HG02938 (cell line): ENCODE measurements around the gene TNS3.

Experiments
- ATAC-seq: cut with Tn5 transposase; IDR thresholded peaks from one replicate; pipeline ENCODE4 v1.9.1; 2021; ENCODE audit warnings: mild to moderate bottlenecking, moderate library complexity; ENCODE audit not compliant: unreplicated experiment

The TNS3 gene

DNA sequence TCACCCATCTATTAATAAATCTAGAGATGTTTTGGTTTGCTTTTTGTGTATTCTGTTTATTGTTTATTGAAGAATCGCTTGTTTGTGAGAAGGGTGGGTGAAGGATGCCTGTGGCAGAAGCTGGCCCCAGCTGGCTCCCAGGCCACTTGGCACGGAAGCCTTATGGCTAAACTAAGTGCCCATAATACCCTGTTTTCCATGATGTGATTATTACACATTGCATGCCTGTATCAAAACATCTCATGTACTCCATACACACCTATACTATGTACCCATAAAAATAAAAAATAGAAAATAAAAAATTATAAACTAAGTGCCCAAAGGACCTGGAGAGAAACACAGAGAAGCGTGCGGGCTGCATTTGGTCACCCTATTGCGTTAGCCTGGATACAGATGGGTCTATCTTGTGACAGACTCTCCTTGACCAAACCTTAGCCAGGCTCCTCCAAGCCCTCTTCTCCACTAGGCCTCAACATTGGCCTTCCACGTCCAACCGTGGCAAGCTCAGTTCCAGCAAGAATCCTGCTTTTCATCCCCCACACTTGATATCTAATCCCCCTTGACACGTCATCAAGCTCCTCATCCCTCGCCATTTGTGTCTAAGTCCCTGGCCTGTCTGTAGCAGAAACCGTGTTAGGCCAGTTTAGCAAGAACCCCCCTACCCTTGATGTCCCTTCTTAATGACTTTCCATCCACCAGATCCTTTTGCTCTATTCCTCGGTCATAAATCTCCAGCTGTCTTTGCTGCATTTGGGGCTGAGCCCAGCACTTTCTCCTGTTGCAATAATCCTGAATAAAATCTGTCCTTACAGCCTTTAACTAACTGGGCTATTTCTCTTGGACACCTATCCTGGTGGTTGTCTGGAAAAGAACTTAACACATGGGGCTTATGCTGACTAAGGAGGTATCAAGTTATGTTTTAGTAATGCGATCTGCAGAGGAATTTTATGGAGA is 245.2 kb downstream of the TNS3 start:
- ATAC-seq = no peak

DNA sequence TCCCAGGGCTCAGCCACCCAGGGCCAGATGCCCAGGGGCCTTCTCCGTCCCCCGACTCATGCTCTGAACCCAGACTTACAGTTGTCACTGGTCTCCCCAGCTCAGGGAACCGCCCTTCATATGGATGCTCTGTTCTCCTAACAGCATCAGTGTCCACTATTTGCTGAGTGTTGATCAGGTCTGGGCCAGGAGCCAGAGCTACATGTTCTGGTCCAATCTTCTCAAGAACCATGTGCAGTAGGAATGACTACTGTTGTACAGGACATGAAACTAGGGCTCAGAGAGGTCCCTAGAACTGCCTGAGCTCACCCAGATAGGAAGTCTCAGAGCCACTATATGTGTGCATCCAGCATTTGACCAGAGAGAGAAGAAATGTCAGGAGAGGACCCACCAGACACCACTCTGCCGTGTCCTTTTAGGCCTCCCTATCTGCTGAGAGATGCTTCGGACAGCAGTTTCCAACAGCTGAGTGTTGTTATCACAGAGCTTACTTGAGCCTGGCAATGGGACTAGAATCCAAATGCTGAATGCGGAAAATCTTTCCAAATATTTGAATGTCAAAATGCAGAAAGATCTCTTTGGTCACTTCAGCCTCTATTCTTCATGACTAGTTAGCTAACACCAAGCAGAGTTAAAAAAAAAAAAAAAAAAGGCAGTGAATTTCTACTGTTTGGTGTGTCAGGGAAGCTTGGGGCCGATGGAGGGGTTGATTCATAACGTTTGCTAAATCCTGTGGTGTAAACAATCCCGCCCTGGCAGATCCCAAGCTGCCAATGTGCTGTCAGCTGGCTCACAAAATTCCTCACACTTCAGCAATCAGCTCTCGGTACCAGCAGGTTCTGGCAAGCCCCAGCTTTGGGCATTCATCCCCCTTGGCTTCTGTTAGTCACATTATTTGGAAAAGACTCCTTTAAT is 246.1 kb downstream of the TNS3 start:
- ATAC-seq = no peak

- ATAC-seq = no peak
Observed at GRCh38 chr7:47335071-47335470, 246.8 kb downstream of the TNS3 start.

DNA sequence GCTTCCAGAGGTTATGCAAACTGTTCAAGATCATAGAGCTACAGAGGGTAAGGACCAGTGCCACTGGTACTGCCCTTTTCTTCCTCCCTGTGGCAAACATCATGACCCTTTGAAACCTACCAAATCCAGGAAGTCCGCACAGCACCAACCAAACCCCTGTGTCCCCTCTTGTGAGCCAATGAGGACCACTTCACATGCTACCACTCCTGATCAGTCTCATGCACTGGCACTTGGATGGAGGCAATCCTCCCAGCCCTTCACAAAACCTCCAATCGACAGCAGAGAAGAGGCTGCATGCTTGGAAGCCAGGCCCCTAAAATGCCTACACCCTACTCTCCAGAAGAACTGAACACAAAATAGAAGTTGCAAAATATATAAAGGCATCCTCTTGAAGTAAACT is 248.0 kb downstream of the TNS3 start:
- ATAC-seq = no peak

GRCh38 chr7:47333554-47333887 is 248.4 kb downstream of the TNS3 start:
- ATAC-seq = no peak

GRCh38 chr7:47332681-47333553 is 249.0 kb downstream of the TNS3 start:
- ATAC-seq = no peak

GRCh38 chr7:47332213-47332612 is 249.7 kb downstream of the TNS3 start:
- no peak for ATAC-seq

- ATAC-seq = no peak
Observed at GRCh38 chr7:47331179-47331565, 250.7 kb downstream of the TNS3 start.

DNA sequence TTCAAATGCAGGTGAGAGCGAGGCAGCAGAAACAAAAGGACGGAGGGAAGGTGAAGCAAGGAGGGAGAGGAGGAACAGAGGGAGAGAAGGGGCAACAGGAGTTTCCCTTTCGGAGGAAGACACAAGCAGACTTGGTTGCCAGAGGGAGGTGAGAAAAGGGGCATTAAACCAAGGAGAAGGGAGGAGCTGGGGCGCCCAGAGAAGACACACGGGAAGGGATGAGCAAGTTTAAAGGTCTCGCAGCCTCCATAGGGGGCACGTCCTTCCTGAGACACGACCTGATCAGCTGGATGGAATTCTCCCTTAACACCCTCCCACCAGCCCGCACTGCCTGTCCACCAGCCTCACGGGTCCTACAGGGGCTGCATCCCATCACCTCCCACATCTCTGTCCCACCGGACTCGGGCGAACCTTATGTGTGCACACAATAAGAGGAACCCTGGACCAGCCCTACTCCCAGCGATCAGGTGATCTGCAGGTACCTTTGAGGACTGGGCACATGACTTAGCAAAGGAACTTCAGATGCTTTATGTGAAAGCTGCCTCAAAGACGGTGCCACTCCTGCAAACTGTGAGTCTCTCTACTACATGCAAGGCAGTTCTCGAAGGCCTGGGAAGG is 251.2 kb downstream of the TNS3 start:
- ATAC-seq = no peak

- no peak for ATAC-seq
Observed at GRCh38 chr7:47330026-47330425, 251.9 kb downstream of the TNS3 start.

DNA sequence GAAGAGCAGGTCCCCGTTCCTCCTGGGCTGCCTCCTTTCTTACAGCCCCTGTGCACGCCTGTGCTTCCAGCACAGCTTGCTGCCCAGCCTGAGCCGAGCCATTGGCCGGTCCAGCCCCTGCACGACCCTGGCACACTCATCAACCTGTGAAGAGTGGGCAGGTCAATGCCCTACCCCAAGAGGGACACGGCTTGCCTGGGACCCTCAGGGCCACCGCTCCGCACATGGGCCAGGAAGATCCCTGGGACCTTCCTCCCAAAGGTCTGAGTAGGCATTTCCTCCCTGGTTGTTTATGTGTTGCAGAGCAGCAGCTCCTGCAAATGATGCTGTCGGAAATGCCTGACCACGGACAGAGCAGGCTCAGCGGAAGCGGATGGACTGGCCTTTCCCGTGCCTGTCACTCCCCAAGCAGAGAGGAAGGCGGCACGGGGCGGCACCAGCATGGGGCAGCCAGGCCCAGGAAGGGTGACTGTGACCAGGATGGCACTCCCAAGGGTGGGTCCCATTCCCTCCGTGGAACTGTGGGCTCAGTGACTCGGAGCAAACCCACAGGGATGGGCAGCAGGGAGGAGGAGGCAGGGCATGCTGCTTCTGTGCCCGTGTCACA is 252.5 kb downstream of the TNS3 start:
- ATAC-seq = no peak

- no peak for ATAC-seq
Observed at GRCh38 chr7:47328392-47329319, 253.3 kb downstream of the TNS3 start.

DNA sequence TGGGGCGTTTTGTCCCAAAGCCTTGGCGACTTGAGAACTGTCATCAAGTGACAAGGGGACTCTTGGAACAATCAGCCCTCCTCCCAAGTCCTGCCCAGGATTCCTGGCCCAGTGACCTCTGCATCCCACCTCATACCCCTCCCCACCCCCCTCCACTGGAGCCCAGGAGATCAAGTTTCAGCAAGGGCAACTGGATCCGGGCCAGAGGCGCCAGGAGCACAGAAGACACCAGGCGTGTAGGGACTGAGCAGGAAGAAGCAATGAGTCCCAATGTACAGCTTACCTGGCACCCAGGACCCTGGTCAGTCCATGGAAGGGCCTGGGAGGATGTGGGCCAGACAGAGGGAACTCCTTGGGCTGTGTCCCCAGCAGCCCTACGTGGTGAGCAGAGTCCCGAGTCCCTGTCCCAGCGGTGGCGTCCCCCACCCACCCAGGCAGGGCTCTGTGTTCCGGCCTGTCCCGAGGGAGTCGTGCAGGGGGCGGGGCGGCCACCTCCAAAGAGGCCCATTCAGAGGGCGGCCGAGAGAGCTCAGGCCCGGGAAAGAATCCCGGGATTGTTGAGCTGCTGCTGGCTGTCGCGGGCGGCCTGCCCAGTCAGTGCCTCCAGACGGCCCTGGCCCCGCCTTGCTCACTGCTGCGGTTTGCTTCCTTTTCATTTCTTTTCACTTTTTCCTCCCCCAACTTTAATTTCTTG is 254.1 kb downstream of the TNS3 start:
- ATAC-seq = no peak

DNA sequence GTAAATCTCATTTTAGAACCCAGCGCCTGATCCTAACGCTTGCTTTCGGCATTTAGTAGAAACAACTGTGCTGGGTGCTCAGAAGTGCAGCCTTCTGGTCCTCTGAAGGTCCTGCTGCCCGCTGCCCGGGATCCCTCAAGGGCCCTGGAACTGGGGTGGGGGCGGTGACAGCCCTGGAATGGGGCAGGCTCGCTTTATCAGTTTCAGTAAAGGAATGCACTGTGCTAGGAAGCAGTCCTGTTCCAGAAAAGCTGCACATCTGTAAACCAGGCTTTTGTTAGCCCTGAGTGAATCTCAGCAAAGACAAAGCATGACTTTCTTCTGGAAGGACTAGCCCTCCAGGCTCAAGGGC is 254.6 kb downstream of the TNS3 start:
- ATAC-seq = no peak

DNA sequence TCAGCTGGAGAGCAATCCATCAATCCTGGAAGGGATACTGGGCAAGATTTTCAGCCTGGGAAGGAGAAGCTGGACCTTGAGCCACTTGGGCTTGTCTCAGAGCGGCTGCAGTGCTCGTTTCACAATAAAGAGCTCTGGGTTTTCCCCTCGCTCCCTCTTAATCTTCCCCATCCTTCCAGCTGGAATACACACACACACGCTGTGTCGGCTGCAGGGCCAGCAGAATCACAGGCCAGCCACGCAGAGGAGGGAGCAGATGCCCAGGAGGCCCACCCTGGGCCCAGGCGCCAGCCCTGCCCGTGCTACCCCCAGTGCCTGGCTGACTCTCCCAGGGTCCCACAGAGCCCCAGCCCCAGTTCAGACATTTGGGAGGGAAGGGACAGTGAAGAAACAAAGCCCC is 255.1 kb downstream of the TNS3 start:
- no peak for ATAC-seq

DNA sequence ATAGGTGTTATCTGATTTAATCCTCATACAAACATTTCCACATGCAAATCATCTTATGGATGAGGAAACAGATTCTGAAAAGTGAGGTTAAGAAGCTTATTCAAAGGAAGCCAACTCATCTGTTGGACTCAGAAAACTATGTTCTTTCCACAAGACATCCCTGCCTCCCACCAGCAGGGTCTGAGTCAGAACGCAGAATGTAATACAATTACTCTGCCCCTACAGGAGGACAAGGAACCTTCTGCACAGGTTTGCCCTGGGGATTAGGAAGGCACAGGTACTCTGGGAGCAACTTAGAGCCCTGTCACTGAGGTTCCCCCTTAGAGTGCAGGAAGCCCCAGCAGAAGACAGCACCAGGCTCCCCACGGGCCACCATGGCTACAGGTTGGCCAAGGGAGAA is 255.7 kb downstream of the TNS3 start:
- ATAC-seq = no peak

DNA sequence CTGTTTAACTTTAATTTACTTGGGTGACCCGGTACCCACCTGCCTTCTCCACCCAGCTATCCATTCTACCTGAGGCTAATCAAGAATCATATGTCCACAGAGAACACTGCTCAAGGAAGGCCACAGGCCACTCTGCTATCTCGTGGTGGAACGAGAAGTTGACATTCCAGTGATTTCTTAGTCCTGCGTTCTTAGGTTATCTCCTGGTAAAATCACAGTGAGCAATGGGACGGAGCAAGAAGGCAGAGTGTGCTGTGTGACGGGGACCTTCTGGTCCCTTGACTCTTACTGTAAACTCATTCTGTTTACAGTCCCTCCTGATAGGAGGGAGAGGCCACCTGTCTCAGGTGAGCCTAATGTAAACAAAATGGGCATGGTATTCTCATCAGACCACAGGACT is 256.6 kb downstream of the TNS3 start:
- ATAC-seq = no peak

GRCh38 chr7:47323904-47324303 is 258.0 kb downstream of the TNS3 start:
- ATAC-seq = no peak

DNA sequence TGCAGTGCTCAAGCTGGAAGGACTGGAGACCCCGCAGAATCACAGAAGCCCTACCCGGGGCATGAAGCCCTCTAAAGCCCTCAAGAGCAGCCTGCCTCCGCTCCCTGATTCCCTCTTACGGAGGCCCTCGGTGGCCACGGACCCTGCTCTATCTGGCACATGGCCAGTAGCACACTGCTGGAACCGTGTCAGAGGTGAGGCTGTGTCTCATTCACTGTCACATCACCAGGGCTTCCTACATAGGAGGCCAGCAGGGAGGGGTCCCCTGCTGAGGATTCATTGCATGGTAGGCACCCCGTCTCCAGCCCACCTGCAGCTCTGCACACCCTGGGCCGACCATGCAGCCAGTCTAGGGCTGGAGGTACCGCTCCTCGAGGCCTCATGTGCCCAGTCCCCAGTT is 259.2 kb downstream of the TNS3 start:
- ATAC-seq = no peak
